GM23338 (cell line): ENCODE results near the gene CMIP. TPM values are rescaled to one million over a fixed set of nuclear protein-coding genes. Genes with fewer than 3 reads are reported as not detected.
A peak's percentile ranks its signal among the peaks of the same experiment; 100 is the strongest.

Source experiments
- ATAC-seq: fragments of 200-7000 bp; cut with Tn5 transposase; 3 replicates; pipeline ENCODE4 v1.9.1; 2020
- DNase-seq: peaks from one replicate; pipeline ENCODE4 v3.0.0-alpha.2; 2015; ENCODE audit warnings: low spot score
- H2AFZ ChIP-seq: fragments of 200-600 bp; sonication (generic); 2 replicates; pipeline ENCODE4 v1.8.0; 2016; ENCODE audit warnings: antibody characterized with exemption, mild to moderate bottlenecking, moderate library complexity
- H3F3A ChIP-seq: fragments of 200-600 bp; sonication (generic); replicated peaks from 2 replicates; pipeline ENCODE4 v1.8.0; 2017; ENCODE audit warnings: antibody characterized with exemption, mixed run types, low read depth
- H3K27ac ChIP-seq: fragments of 200-600 bp; sonication (generic); 2 replicates; pipeline ENCODE4 v1.6.1; 2016; ENCODE audit warnings: low read depth
- H3K27me3 ChIP-seq: fragments of 200-600 bp; sonication (generic); 2 replicates; pipeline ENCODE4 v1.8.0; 2016; ENCODE audit warnings: mild to moderate bottlenecking, mixed run types, moderate library complexity; ENCODE audit not compliant: insufficient read depth
- H3K36me3 ChIP-seq: fragments of 200-600 bp; sonication (generic); 2 replicates; pipeline ENCODE4 v1.8.0; 2016; ENCODE audit warnings: mild to moderate bottlenecking; ENCODE audit not compliant: insufficient read depth
- H3K4me1 ChIP-seq: fragments of 200-600 bp; sonication (generic); 2 replicates; pipeline ENCODE4 v1.8.0; 2016; ENCODE audit warnings: mild to moderate bottlenecking, moderate library complexity; ENCODE audit not compliant: insufficient read depth
- H3K4me2 ChIP-seq: fragments of 200-600 bp; sonication (generic); 2 replicates; pipeline ENCODE4 v1.7.1; 2017; ENCODE audit warnings: mixed run types
- H3K4me3 ChIP-seq: fragments of 200-600 bp; sonication (generic); 2 replicates; pipeline ENCODE4 v1.6.1; 2016; ENCODE audit warnings: mixed run types
- H3K79me2 ChIP-seq: fragments of 200-600 bp; sonication (generic); replicated peaks from 2 replicates; pipeline ENCODE4 v1.8.0; 2017; ENCODE audit warnings: mild to moderate bottlenecking; ENCODE audit not compliant: insufficient read depth
- H3K9me2 ChIP-seq: fragments of 200-600 bp; sonication (generic); 2 replicates; pipeline ENCODE4 v1.8.0; 2017; ENCODE audit not compliant: insufficient read depth
- H4K20me1 ChIP-seq: fragments of 200-600 bp; sonication (generic); replicated peaks from 2 replicates; pipeline ENCODE4 v1.8.0; 2017; ENCODE audit warnings: mild to moderate bottlenecking; ENCODE audit not compliant: insufficient read depth
- H3K27ac Mint-ChIP-seq: 2 replicates; pipeline ENCODE4 v1.8.0; 2020; ENCODE audit warnings: inconsistent platforms, mild to moderate bottlenecking, moderate library complexity, mixed read lengths
- H3K27me3 Mint-ChIP-seq: 3 replicates; pipeline ENCODE4 v1.8.0; 2022; ENCODE audit warnings: low read depth, mild to moderate bottlenecking, moderate library complexity, mixed read lengths, inconsistent platforms; ENCODE audit not compliant: insufficient read depth, poor library complexity
- H3K36me3 Mint-ChIP-seq: 3 replicates; pipeline ENCODE4 v1.8.0; 2021; ENCODE audit warnings: low read depth, mild to moderate bottlenecking, inconsistent platforms, moderate library complexity, mixed read lengths
- H3K4me1 Mint-ChIP-seq: 3 replicates; pipeline ENCODE4 v1.8.0; 2020; ENCODE audit warnings: mild to moderate bottlenecking, inconsistent platforms, mixed read lengths
- H3K4me3 Mint-ChIP-seq: 3 replicates; pipeline ENCODE4 v1.8.0; 2021; ENCODE audit warnings: moderate library complexity, mild to moderate bottlenecking, inconsistent platforms, mixed read lengths
- H3K9me3 Mint-ChIP-seq: 3 replicates; pipeline ENCODE4 v1.8.0; 2020; ENCODE audit warnings: moderate library complexity, mild to moderate bottlenecking, inconsistent platforms, mixed read lengths
- JUNB ChIP-seq: IDR thresholded peaks from one replicate; pipeline ENCODE4 v1.6.1; 2016; ENCODE audit warnings: antibody characterized with exemption; ENCODE audit not compliant: unreplicated experiment
- REST ChIP-seq: IDR thresholded peaks from one replicate; pipeline ENCODE4 v1.6.1; 2018; ENCODE audit warnings: antibody characterized with exemption; ENCODE audit not compliant: unreplicated experiment
- polyA plus RNA-seq: library from polyadenylated mRNA; unstranded; fragments of >200 nt; fragmentation: Nextera tagmentation; extraction: Ambion mirVana; gene quantifications from 2 replicates; pipeline ENCODE4 v1.2.1, GENCODE V29; 2016
- total RNA-seq: library from RNA; depleted of rRNA; stranded (reverse); fragments of >200 nt; shearing (Covaris generic); gene quantifications from 2 replicates; pipeline ENCODE4 v1.2.3, GENCODE V29; 2014
- TF ChIP-seq, protein P1 (sequence below), 2 experiments: fragments of 200-600 bp in 1 of 2; sonication (generic) in 1 of 2; conservative IDR thresholded peaks; 2 replicates each; pipeline versions ENCODE4 v1.5.1 to v1.6.1; 2016 to 2017; ENCODE audit warnings: antibody characterized with exemption in 2 of 2, low read depth in 2 of 2, mild to moderate bottlenecking in 2 of 2, moderate library complexity in 1 of 2
- TF ChIP-seq, protein P2 (sequence below): fragments of 250-450 bp; sonication (Bioruptor Pico); IDR thresholded peaks from 2 replicates; pipeline ENCODE4 v1.5.0; 2020; ENCODE audit warnings: mild to moderate bottlenecking, moderate library complexity

The CMIP gene
- total and polyA plus RNA-seq, 2 experiments from 2014 or later, result 9.5 to 62.3 TPM

GRCh38 chr16:81755915-81756614, 311.5 kb downstream of the CMIP start:
- H3K9me3 Mint-ChIP-seq, result no peaks in the 10 kb centered on the region
- no peak overlapping the region for H3K27ac Mint-ChIP-seq
- Histone ChIP-seq H3K27ac (no peak overlapping the region), H4K20me1 (no peaks in the 10 kb centered on the region), H3K4me3 (no peak overlapping the region), H3F3A (no peaks in the 10 kb centered on the region), H3K79me2 (no peaks in the 10 kb centered on the region), H2AFZ (no peak overlapping the region), H3K27me3 (no peaks in the 10 kb centered on the region), H3K4me1 (no peaks in the 10 kb centered on the region), H3K4me2 (no peak overlapping the region), H3K9me2 (no peaks in the 10 kb centered on the region), H3K36me3 (no peaks in the 10 kb centered on the region)
- peaks cover 2% of the 10 kb centered on the region; the same call in 2 of the 3 replicates for H3K4me1 Mint-ChIP-seq
- no peak for TF ChIP-seq JUNB
- TF ChIP-seq, protein P1, sequence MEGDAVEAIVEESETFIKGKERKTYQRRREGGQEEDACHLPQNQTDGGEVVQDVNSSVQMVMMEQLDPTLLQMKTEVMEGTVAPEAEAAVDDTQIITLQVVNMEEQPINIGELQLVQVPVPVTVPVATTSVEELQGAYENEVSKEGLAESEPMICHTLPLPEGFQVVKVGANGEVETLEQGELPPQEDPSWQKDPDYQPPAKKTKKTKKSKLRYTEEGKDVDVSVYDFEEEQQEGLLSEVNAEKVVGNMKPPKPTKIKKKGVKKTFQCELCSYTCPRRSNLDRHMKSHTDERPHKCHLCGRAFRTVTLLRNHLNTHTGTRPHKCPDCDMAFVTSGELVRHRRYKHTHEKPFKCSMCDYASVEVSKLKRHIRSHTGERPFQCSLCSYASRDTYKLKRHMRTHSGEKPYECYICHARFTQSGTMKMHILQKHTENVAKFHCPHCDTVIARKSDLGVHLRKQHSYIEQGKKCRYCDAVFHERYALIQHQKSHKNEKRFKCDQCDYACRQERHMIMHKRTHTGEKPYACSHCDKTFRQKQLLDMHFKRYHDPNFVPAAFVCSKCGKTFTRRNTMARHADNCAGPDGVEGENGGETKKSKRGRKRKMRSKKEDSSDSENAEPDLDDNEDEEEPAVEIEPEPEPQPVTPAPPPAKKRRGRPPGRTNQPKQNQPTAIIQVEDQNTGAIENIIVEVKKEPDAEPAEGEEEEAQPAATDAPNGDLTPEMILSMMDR (conservative IDR thresholded peaks at IDR 0.05; ENCODE audit: low read depth in 2 of 2), result peak in 1 of 2 experiments; percentile 33; a peak in 2 of 4 replicates
- ATAC-seq (no peak), DNase-seq (peak; percentile 12)
- no peak overlapping the region for H3K4me3 Mint-ChIP-seq
- H3K36me3 Mint-ChIP-seq, result no peaks in the 10 kb centered on the region
- H3K27me3 Mint-ChIP-seq, result peaks cover 3% of the 10 kb centered on the region

DNA sequence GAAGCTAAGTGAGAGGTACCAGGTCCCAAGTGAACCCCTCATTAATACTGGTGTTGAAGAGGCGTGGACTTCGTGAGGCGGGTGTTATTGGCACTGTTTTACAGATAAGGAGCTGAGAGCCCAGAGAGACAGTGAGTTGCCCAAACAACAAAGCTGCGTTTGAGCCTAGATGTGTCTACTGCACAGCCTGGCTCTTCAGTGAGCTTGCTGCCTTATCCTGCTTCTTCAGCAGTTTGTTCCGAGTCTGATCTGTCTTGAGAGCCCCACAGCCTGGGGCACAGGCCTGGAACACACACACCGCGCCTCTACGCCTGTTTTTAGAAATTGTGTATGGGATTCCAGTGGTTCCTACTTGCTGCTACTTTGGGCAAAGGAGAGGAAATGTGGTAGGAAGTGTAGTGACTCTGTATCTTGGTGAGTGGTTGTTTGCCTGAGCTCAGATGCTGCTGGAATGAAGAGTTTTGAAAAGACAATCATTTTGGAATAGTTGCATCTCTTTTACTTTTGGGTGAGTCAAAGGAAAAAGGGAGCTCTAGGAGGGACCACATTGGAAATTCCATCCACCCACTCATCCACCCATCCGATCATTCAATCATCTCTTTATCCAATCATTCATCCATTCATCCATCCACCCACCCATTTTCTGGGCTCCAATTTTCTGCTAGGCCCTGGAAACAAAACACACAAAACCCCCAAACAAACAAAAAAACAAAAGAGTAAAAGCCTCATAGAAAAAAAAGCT, 312.2 kb downstream of the CMIP start:
- H3K9me3 Mint-ChIP-seq, result no peaks in the 10 kb centered on the region
- ATAC-seq (no peak), DNase-seq (no peak)
- Histone ChIP-seq H3K27ac (no peak overlapping the region), H3K79me2 (no peaks in the 10 kb centered on the region), H3K27me3 (no peaks in the 10 kb centered on the region), H3F3A (no peaks in the 10 kb centered on the region), H3K4me2 (no peak overlapping the region), H3K4me3 (no peak overlapping the region), H4K20me1 (no peaks in the 10 kb centered on the region), H2AFZ (no peak overlapping the region), H3K9me2 (no peaks in the 10 kb centered on the region), H3K4me1 (no peaks in the 10 kb centered on the region), H3K36me3 (no peaks in the 10 kb centered on the region)
- no peak overlapping the region for H3K4me3 Mint-ChIP-seq
- no peaks in the 10 kb centered on the region for H3K36me3 Mint-ChIP-seq
- H3K27me3 Mint-ChIP-seq, result peaks cover 3% of the 10 kb centered on the region
- peaks cover 2% of the 10 kb centered on the region; the same call in 2 of the 3 replicates for H3K4me1 Mint-ChIP-seq
- H3K27ac Mint-ChIP-seq, result no peak overlapping the region
- TF ChIP-seq, protein P1 (conservative IDR thresholded peaks at IDR 0.05; ENCODE audit: low read depth in 2 of 2), result no peak
- TF ChIP-seq REST, result no peak
- TF ChIP-seq, protein P2, sequence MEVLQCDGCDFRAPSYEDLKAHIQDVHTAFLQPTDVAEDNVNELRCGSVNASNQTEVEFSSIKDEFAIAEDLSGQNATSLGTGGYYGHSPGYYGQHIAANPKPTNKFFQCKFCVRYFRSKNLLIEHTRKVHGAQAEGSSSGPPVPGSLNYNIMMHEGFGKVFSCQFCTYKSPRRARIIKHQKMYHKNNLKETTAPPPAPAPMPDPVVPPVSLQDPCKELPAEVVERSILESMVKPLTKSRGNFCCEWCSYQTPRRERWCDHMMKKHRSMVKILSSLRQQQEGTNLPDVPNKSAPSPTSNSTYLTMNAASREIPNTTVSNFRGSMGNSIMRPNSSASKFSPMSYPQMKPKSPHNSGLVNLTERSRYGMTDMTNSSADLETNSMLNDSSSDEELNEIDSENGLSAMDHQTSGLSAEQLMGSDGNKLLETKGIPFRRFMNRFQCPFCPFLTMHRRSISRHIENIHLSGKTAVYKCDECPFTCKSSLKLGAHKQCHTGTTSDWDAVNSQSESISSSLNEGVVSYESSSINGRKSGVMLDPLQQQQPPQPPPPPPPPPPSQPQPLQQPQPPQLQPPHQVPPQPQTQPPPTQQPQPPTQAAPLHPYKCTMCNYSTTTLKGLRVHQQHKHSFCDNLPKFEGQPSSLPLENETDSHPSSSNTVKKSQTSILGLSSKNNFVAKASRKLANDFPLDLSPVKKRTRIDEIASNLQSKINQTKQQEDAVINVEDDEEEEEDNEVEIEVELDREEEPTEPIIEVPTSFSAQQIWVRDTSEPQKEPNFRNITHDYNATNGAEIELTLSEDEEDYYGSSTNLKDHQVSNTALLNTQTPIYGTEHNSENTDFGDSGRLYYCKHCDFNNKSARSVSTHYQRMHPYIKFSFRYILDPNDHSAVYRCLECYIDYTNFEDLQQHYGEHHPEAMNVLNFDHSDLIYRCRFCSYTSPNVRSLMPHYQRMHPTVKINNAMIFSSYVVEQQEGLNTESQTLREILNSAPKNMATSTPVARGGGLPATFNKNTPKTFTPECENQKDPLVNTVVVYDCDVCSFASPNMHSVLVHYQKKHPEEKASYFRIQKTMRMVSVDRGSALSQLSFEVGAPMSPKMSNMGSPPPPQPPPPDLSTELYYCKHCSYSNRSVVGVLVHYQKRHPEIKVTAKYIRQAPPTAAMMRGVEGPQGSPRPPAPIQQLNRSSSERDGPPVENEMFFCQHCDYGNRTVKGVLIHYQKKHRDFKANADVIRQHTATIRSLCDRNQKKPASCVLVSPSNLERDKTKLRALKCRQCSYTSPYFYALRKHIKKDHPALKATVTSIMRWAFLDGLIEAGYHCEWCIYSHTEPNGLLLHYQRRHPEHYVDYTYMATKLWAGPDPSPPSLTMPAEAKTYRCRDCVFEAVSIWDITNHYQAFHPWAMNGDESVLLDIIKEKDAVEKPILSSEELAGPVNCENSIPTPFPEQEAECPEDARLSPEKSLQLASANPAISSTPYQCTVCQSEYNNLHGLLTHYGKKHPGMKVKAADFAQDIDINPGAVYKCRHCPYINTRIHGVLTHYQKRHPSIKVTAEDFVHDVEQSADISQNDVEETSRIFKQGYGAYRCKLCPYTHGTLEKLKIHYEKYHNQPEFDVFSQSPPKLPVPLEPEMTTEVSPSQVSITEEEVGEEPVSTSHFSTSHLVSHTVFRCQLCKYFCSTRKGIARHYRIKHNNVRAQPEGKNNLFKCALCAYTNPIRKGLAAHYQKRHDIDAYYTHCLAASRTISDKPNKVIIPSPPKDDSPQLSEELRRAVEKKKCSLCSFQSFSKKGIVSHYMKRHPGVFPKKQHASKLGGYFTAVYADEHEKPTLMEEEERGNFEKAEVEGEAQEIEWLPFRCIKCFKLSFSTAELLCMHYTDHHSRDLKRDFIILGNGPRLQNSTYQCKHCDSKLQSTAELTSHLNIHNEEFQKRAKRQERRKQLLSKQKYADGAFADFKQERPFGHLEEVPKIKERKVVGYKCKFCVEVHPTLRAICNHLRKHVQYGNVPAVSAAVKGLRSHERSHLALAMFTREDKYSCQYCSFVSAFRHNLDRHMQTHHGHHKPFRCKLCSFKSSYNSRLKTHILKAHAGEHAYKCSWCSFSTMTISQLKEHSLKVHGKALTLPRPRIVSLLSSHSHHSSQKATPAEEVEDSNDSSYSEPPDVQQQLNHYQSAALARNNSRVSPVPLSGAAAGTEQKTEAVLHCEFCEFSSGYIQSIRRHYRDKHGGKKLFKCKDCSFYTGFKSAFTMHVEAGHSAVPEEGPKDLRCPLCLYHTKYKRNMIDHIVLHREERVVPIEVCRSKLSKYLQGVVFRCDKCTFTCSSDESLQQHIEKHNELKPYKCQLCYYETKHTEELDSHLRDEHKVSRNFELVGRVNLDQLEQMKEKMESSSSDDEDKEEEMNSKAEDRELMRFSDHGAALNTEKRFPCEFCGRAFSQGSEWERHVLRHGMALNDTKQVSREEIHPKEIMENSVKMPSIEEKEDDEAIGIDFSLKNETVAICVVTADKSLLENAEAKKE (CRISPR knock-in tag), result no peak
